ENCODE measurements around the gene AUTS2. TPM values are rescaled to one million over a fixed set of nuclear protein-coding genes. Genes with fewer than 3 reads are reported as not detected.

Gene AUTS2
- total RNA-seq, 6 donors from 2014 or later: 38.9 to 151 (median 55.8) TPM

- Histone ChIP-seq H3K4me3 (no peak overlapping the region), H3K4me1 (peaks cover 37 to 51% (median 45%) of the 10 kb centered on the region in 4 donors), H3K27ac (peak overlapping the region in 3 of 4 donors; percentile 20 to 64 (median 24)), H3K36me3 (no peaks in the 10 kb centered on the region), H3K27me3 (no peaks in the 10 kb centered on the region), H3K9me3 (no peaks in the 10 kb centered on the region)
- WGBS, 2 donors: 79 to 87% methylated on average over 2 of the region's 2 CpGs
- no peak for ATAC-seq (ENCODE audit: low FRiP score in 2 of 2)
- DNase-seq: no peak
- no peak for TF ChIP-seq EP300 (IDR thresholded peaks at IDR 0.05)
- TF ChIP-seq POLR2A (IDR thresholded peaks at IDR 0.05): no peak
- TF ChIP-seq POLR2AphosphoS5 (IDR thresholded peaks at IDR 0.05): no peak
- no peak for TF ChIP-seq CTCF (IDR thresholded peaks at IDR 0.05)
Measured at GRCh38 chr7:69653806-69654205, 55.5 kb downstream of the AUTS2 start.

- H3K27ac ChIP-seq: peak overlapping the region; percentile 24 to 64 (median 48)
Measured at GRCh38 chr7:69654381-69654780, 56.1 kb downstream of the AUTS2 start.

GRCh38 chr7:69654849-69655707, 56.8 kb downstream of the AUTS2 start:
- DNase-seq (no peak), ATAC-seq (ENCODE audit: low FRiP score in 2 of 2) (no peak)
- Histone ChIP-seq H3K4me1 (peaks cover 39 to 56% (median 48%) of the 10 kb centered on the region in 4 donors), H3K9me3 (no peaks in the 10 kb centered on the region), H3K27me3 (no peaks in the 10 kb centered on the region), H3K27ac (peak overlapping the region; percentile 41 to 67 (median 60)), H3K4me3 (no peak overlapping the region), H3K36me3 (no peaks in the 10 kb centered on the region)
- WGBS, 2 donors: 67 to 71% methylated on average over 6 of the region's 6 CpGs
- TF ChIP-seq EP300 (IDR thresholded peaks at IDR 0.05) (no peak), POLR2AphosphoS5 (IDR thresholded peaks at IDR 0.05) (no peak), POLR2A (IDR thresholded peaks at IDR 0.05) (no peak), CTCF (IDR thresholded peaks at IDR 0.05) (no peak)

More at GRCh38 chr7:69654381-69654780, 56.1 kb downstream of the AUTS2 start:
- H3K9me3 ChIP-seq: no peaks in the 10 kb centered on the region
- DNase-seq (peak in 1 of 2 donors; percentile 74), ATAC-seq (ENCODE audit: low FRiP score in 2 of 2) (peak; percentile 48 to 73)
- no peaks in the 10 kb centered on the region for H3K27me3 ChIP-seq
- peak in 1 of 4 donors; percentile 78 for TF ChIP-seq EP300 (IDR thresholded peaks at IDR 0.05)
- TF ChIP-seq POLR2A (IDR thresholded peaks at IDR 0.05): no peak
- TF ChIP-seq CTCF (IDR thresholded peaks at IDR 0.05): no peak
- TF ChIP-seq POLR2AphosphoS5 (IDR thresholded peaks at IDR 0.05): peak; percentile 39 to 57
- H3K4me1 ChIP-seq: peaks cover 39 to 56% (median 46%) of the 10 kb centered on the region in 4 donors
- H3K4me3 ChIP-seq: no peak overlapping the region
- H3K36me3 ChIP-seq: no peaks in the 10 kb centered on the region
- 27 to 31% methylated on average over 2 of the region's 2 CpGs for WGBS, 2 donors

- H3K36me3 ChIP-seq: no peaks in the 10 kb centered on the region
- no peak overlapping the region for H3K4me3 ChIP-seq
- H3K9me3 ChIP-seq: no peaks in the 10 kb centered on the region
- no peaks in the 10 kb centered on the region for H3K27me3 ChIP-seq
- H3K4me1 ChIP-seq: peaks cover 39 to 56% (median 49%) of the 10 kb centered on the region in 4 donors
- DNase-seq: peak in 1 of 2 donors; percentile 33
- ATAC-seq (ENCODE audit: low FRiP score in 2 of 2): no peak
- H3K27ac ChIP-seq: peak overlapping the region; percentile 25 to 67 (median 52)
- no peak for TF ChIP-seq CTCF (IDR thresholded peaks at IDR 0.05)
- no peak for TF ChIP-seq POLR2AphosphoS5 (IDR thresholded peaks at IDR 0.05)
- TF ChIP-seq POLR2A (IDR thresholded peaks at IDR 0.05): no peak
- peak in 1 of 4 donors; percentile 21 for TF ChIP-seq EP300 (IDR thresholded peaks at IDR 0.05)
- 74 to 77% methylated on average over 2 of the region's 2 CpGs for WGBS, 2 donors
Measured at GRCh38 chr7:69656077-69656476, 57.8 kb downstream of the AUTS2 start.
